GM23338 (cell line): ENCODE measurements around the gene TAF10. TPM values are rescaled to one million over a fixed set of nuclear protein-coding genes. Genes with fewer than 3 reads are reported as not detected.

Experiments used
- ATAC-seq: fragments of 200-7000 bp; cut with Tn5 transposase; 3 replicates; pipeline ENCODE4 v1.9.1; 2020
- DNase-seq: peaks from one replicate; pipeline ENCODE4 v3.0.0-alpha.2; 2015; ENCODE audit warnings: low spot score
- H2AFZ ChIP-seq: fragments of 200-600 bp; sonication (generic); 2 replicates; pipeline ENCODE4 v1.8.0; 2016; ENCODE audit warnings: antibody characterized with exemption, mild to moderate bottlenecking, moderate library complexity
- H3F3A ChIP-seq: fragments of 200-600 bp; sonication (generic); replicated peaks from 2 replicates; pipeline ENCODE4 v1.8.0; 2017; ENCODE audit warnings: antibody characterized with exemption, mixed run types, low read depth
- H3K27ac ChIP-seq: fragments of 200-600 bp; sonication (generic); 2 replicates; pipeline ENCODE4 v1.6.1; 2016; ENCODE audit warnings: low read depth
- H3K27me3 ChIP-seq: fragments of 200-600 bp; sonication (generic); 2 replicates; pipeline ENCODE4 v1.8.0; 2016; ENCODE audit warnings: mild to moderate bottlenecking, mixed run types, moderate library complexity; ENCODE audit not compliant: insufficient read depth
- H3K36me3 ChIP-seq: fragments of 200-600 bp; sonication (generic); 2 replicates; pipeline ENCODE4 v1.8.0; 2016; ENCODE audit warnings: mild to moderate bottlenecking; ENCODE audit not compliant: insufficient read depth
- H3K4me1 ChIP-seq: fragments of 200-600 bp; sonication (generic); 2 replicates; pipeline ENCODE4 v1.8.0; 2016; ENCODE audit warnings: mild to moderate bottlenecking, moderate library complexity; ENCODE audit not compliant: insufficient read depth
- H3K4me2 ChIP-seq: fragments of 200-600 bp; sonication (generic); 2 replicates; pipeline ENCODE4 v1.7.1; 2017; ENCODE audit warnings: mixed run types
- H3K4me3 ChIP-seq: fragments of 200-600 bp; sonication (generic); 2 replicates; pipeline ENCODE4 v1.6.1; 2016; ENCODE audit warnings: mixed run types
- H3K79me2 ChIP-seq: fragments of 200-600 bp; sonication (generic); replicated peaks from 2 replicates; pipeline ENCODE4 v1.8.0; 2017; ENCODE audit warnings: mild to moderate bottlenecking; ENCODE audit not compliant: insufficient read depth
- H3K9me2 ChIP-seq: fragments of 200-600 bp; sonication (generic); 2 replicates; pipeline ENCODE4 v1.8.0; 2017; ENCODE audit not compliant: insufficient read depth
- H4K20me1 ChIP-seq: fragments of 200-600 bp; sonication (generic); replicated peaks from 2 replicates; pipeline ENCODE4 v1.8.0; 2017; ENCODE audit warnings: mild to moderate bottlenecking; ENCODE audit not compliant: insufficient read depth
- H3K27ac Mint-ChIP-seq: 2 replicates; pipeline ENCODE4 v1.8.0; 2020; ENCODE audit warnings: inconsistent platforms, mild to moderate bottlenecking, moderate library complexity, mixed read lengths
- H3K27me3 Mint-ChIP-seq: 3 replicates; pipeline ENCODE4 v1.8.0; 2022; ENCODE audit warnings: low read depth, mild to moderate bottlenecking, moderate library complexity, mixed read lengths, inconsistent platforms; ENCODE audit not compliant: insufficient read depth, poor library complexity
- H3K36me3 Mint-ChIP-seq: 3 replicates; pipeline ENCODE4 v1.8.0; 2021; ENCODE audit warnings: low read depth, mild to moderate bottlenecking, inconsistent platforms, moderate library complexity, mixed read lengths
- H3K4me1 Mint-ChIP-seq: 3 replicates; pipeline ENCODE4 v1.8.0; 2020; ENCODE audit warnings: mild to moderate bottlenecking, inconsistent platforms, mixed read lengths
- H3K4me3 Mint-ChIP-seq: 3 replicates; pipeline ENCODE4 v1.8.0; 2021; ENCODE audit warnings: moderate library complexity, mild to moderate bottlenecking, inconsistent platforms, mixed read lengths
- H3K9me3 Mint-ChIP-seq: 3 replicates; pipeline ENCODE4 v1.8.0; 2020; ENCODE audit warnings: moderate library complexity, mild to moderate bottlenecking, inconsistent platforms, mixed read lengths
- CREB1 ChIP-seq: fragments of 250-450 bp; sonication (Bioruptor Pico); IDR thresholded peaks from 2 replicates; pipeline ENCODE4 v1.5.0; 2020; ENCODE audit warnings: low read depth, mild to moderate bottlenecking, moderate library complexity
- CTCF ChIP-seq, 2 experiments: fragments of 200-600 bp in 1 of 2; sonication (generic) in 1 of 2; conservative IDR thresholded peaks; 2 replicates each; pipeline versions ENCODE4 v1.5.1 to v1.6.1; 2016 to 2017; ENCODE audit warnings: antibody characterized with exemption in 2 of 2, low read depth in 2 of 2, mild to moderate bottlenecking in 2 of 2, moderate library complexity in 1 of 2
- ETS1 ChIP-seq: IDR thresholded peaks from 2 replicates; pipeline ENCODE4 v1.6.1; 2016; ENCODE audit warnings: antibody characterized with exemption
- JUNB ChIP-seq: IDR thresholded peaks from one replicate; pipeline ENCODE4 v1.6.1; 2016; ENCODE audit warnings: antibody characterized with exemption; ENCODE audit not compliant: unreplicated experiment
- POLR2AphosphoS5 ChIP-seq: IDR thresholded peaks from 2 replicates; pipeline ENCODE4 v1.6.1; 2016; ENCODE audit warnings: antibody characterized with exemption, low read depth
- ZNF114 ChIP-seq: fragments of 250-450 bp; sonication (Bioruptor Pico); IDR thresholded peaks from 2 replicates; pipeline ENCODE4 v1.5.0; 2020; ENCODE audit warnings: mild to moderate bottlenecking, moderate library complexity
- polyA plus RNA-seq: library from polyadenylated mRNA; unstranded; fragments of >200 nt; fragmentation: Nextera tagmentation; extraction: Ambion mirVana; gene quantifications from 2 replicates; pipeline ENCODE4 v1.2.1, GENCODE V29; 2016
- total RNA-seq: library from RNA; depleted of rRNA; stranded (reverse); fragments of >200 nt; shearing (Covaris generic); gene quantifications from 2 replicates; pipeline ENCODE4 v1.2.3, GENCODE V29; 2014

The TAF10 gene
- total and polyA plus RNA-seq, 2 experiments from 2014 or later, result 108 to 253 TPM

GRCh38 chr11:6570691-6571427 is 41.2 kb downstream of the TAF10 start:
- peak overlapping the region; percentile 71; the same call in 1 of the 2 replicates for H3K4me2 ChIP-seq
- peak overlapping the region; percentile 87 for H2AFZ ChIP-seq
- H3K79me2 ChIP-seq, result no peaks in the 10 kb centered on the region
- TF ChIP-seq CTCF (conservative IDR thresholded peaks at IDR 0.05; ENCODE audit: low read depth in 2 of 2), result peak; percentile 30 to 65
- no peak for TF ChIP-seq JUNB
- no peak for TF ChIP-seq ZNF114 (CRISPR knock-in tag)
- TF ChIP-seq POLR2AphosphoS5, result no peak
- peaks cover 10% of the 10 kb centered on the region; the same call in 1 of the 2 replicates for H3K27me3 ChIP-seq
- Mint-ChIP-seq H3K36me3 (no peaks in the 10 kb centered on the region), H3K4me3 (no peak overlapping the region), H3K4me1 (peaks cover 8% of the 10 kb centered on the region), H3K27me3 (peaks cover 14% of the 10 kb centered on the region), H3K27ac (no peak overlapping the region), H3K9me3 (no peaks in the 10 kb centered on the region)
- ATAC-seq, result peak; percentile 39
- H3F3A ChIP-seq, result no peaks in the 10 kb centered on the region
- peak; percentile 83 for DNase-seq
- peak overlapping the region; percentile 49 for H3K4me3 ChIP-seq
- no peaks in the 10 kb centered on the region for H3K36me3 ChIP-seq
- H3K9me2 ChIP-seq, result no peaks in the 10 kb centered on the region
- no peaks in the 10 kb centered on the region for H4K20me1 ChIP-seq
- H3K27ac ChIP-seq, result no peak overlapping the region
- H3K4me1 ChIP-seq, result no peaks in the 10 kb centered on the region

- ATAC-seq (no peak), DNase-seq (no peak)
- no peaks in the 10 kb centered on the region for H3F3A ChIP-seq
- TF ChIP-seq POLR2AphosphoS5 (no peak), CREB1 (CRISPR knock-in tag) (no peak)
- no peak overlapping the region for H3K4me3 ChIP-seq
- Mint-ChIP-seq H3K9me3 (no peaks in the 10 kb centered on the region), H3K36me3 (peaks cover 3% of the 10 kb centered on the region; the same call in 1 of the 3 replicates), H3K4me3 (no peak overlapping the region), H3K27me3 (peaks cover 14% of the 10 kb centered on the region), H3K4me1 (peaks cover 18% of the 10 kb centered on the region), H3K27ac (no peak overlapping the region)
- H3K4me1 ChIP-seq, result peaks cover 2% of the 10 kb centered on the region; the same call in 1 of the 2 replicates
- no peak overlapping the region for H3K4me2 ChIP-seq
- no peak overlapping the region for H2AFZ ChIP-seq
- no peaks in the 10 kb centered on the region for H3K79me2 ChIP-seq
- peaks cover 10% of the 10 kb centered on the region; the same call in 1 of the 2 replicates for H3K27me3 ChIP-seq
- H4K20me1 ChIP-seq, result no peaks in the 10 kb centered on the region
- H3K36me3 ChIP-seq, result no peaks in the 10 kb centered on the region
- H3K27ac ChIP-seq, result no peak overlapping the region
- no peaks in the 10 kb centered on the region for H3K9me2 ChIP-seq
Measured at GRCh38 chr11:6569706-6570105, 42.3 kb downstream of the TAF10 start.

DNA sequence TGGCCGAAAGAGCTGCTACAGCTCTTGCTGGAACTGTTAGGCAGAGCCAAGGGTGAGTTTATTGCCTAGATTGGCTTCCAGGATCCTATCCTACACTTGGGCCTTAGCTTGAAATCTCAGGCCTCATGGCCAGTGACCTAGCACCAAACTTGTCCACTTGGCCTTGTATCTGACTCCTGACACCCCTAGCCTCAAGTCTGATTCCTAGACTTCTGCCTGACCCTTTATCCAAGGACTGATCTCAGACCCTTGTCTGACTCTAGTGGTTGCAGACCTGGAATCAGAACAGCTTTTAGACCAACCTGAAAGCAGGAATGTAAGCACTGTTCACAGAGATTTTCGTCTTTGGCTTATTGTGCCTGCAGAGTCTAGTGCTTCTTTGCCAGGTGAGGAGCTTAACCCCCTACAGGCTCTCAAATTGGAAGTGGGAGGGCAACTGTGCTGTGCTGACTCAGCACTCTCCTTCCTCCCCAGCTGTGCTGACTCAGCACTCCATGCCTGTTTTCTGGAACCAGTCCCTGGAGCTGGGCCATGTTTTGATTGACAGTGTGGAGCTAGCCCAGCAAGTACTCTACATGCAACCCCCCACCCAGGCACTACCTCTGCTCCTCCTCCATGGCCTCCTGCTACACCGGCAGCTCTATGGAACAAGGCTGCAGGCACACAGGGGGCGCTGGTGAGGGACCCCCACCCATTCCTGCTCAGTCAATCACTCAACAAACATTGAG is 43.7 kb downstream of the TAF10 start:
- Mint-ChIP-seq H3K27ac (peak overlapping the region; percentile 92), H3K27me3 (peaks cover 14% of the 10 kb centered on the region), H3K4me3 (no peak overlapping the region), H3K9me3 (no peaks in the 10 kb centered on the region), H3K36me3 (peaks cover 3% of the 10 kb centered on the region; the same call in 1 of the 3 replicates), H3K4me1 (peaks cover 22% of the 10 kb centered on the region)
- Histone ChIP-seq H3F3A (no peaks in the 10 kb centered on the region), H3K79me2 (no peaks in the 10 kb centered on the region), H4K20me1 (no peaks in the 10 kb centered on the region), H3K9me2 (no peaks in the 10 kb centered on the region), H3K36me3 (no peaks in the 10 kb centered on the region), H3K4me2 (no peak overlapping the region), H3K4me3 (no peak overlapping the region), H3K27ac (no peak overlapping the region), H3K4me1 (peaks cover 6% of the 10 kb centered on the region; the same call in 1 of the 2 replicates), H3K27me3 (peaks cover 10% of the 10 kb centered on the region; the same call in 1 of the 2 replicates), H2AFZ (no peak overlapping the region)
- peak; percentile 71 for ATAC-seq
- DNase-seq, result peak; percentile 67
- no peak for TF ChIP-seq ETS1
